Renal cortex interstitium (tissue), 11 donors: ENCODE measurements around the gene DAGLA. TPM values are rescaled to one million over a fixed set of nuclear protein-coding genes. Genes with fewer than 3 reads are reported as not detected.

ENCODE experiments used
- DNase-seq, 11 donors: peaks; one replicate each; pipeline ENCODE4 v3.0.0-alpha.2; 2013; ENCODE audit warnings: low read depth in 9 of 11, low spot score in 4 of 11; ENCODE audit errors: extremely low read depth in 1 of 11
- polyA plus RNA-seq, 3 donors: library from polyadenylated mRNA; unstranded; fragments of 120-200 nt; gene quantifications; one replicate each; pipeline ENCODE4 v1.2.1, GENCODE V29; 2013; ENCODE audit not compliant: insufficient read length in 3 of 3

Gene DAGLA
- polyA plus RNA-seq, 3 donors, result 3.2 to 4.6 (median 4.4) TPM

GRCh38 chr11:61769169-61769920 is 89.2 kb downstream of the DAGLA start:
- DNase-seq, result no peak

- DNase-seq, result no peak
These were observed 89.9 kb downstream of the DAGLA start for GRCh38 chr11:61769946-61770683.

GRCh38 chr11:61771195-61771894 is 91.2 kb downstream of the DAGLA start:
- no peak for DNase-seq

GRCh38 chr11:61771985-61772455 is 91.8 kb downstream of the DAGLA start:
- peak in 2 of 11 donors; percentile 71 to 75 for DNase-seq

GRCh38 chr11:61773356-61773755 is 93.2 kb downstream of the DAGLA start:
- DNase-seq, result no peak

GRCh38 chr11:61773809-61774208 is 93.6 kb downstream of the DAGLA start:
- no peak for DNase-seq

- no peak for DNase-seq
These were observed 94.2 kb downstream of the DAGLA start for GRCh38 chr11:61774411-61774810.

- DNase-seq, result no peak
These were observed 94.9 kb downstream of the DAGLA start for GRCh38 chr11:61775106-61775505.

GRCh38 chr11:61775606-61776554 is 95.7 kb downstream of the DAGLA start:
- no peak for DNase-seq

- DNase-seq, result no peak
These were observed 96.4 kb downstream of the DAGLA start for GRCh38 chr11:61776561-61777075.

- DNase-seq, result no peak
These were observed 97.3 kb downstream of the DAGLA start for GRCh38 chr11:61777234-61778090.

GRCh38 chr11:61778357-61778886 is 98.2 kb downstream of the DAGLA start:
- no peak for DNase-seq

GRCh38 chr11:61778920-61779650 is 98.9 kb downstream of the DAGLA start:
- no peak for DNase-seq

- no peak for DNase-seq
These were observed 99.7 kb downstream of the DAGLA start for GRCh38 chr11:61779666-61780525.

- no peak for DNase-seq
These were observed 100.5 kb downstream of the DAGLA start for GRCh38 chr11:61780581-61781162.
